H9 (cell line): ENCODE measurements around the gene DRICH1. TPM values are rescaled to one million over a fixed set of nuclear protein-coding genes. Genes with fewer than 3 reads are reported as not detected.
"Not testable (repeated sequence)": the region's sequence is repeated elsewhere in the genome, so short reads cannot be mapped to it uniquely, and the experiment has no call there.

Source experiments
- DNase-seq: peaks from one replicate; pipeline ENCODE4 v3.0.0-alpha.2; 2017
- H2AFZ ChIP-seq: one replicate; pipeline ENCODE4 v1.6.1; 2013; ENCODE audit warnings: mild to moderate bottlenecking, low read length, control low read depth, moderate library complexity
- H2AK5ac ChIP-seq: 2 replicates; pipeline ENCODE4 v1.6.1; 2013; ENCODE audit warnings: low read length, control low read depth, mixed read lengths; ENCODE audit not compliant: insufficient read length
- H2BK120ac ChIP-seq: one replicate; pipeline ENCODE4 v1.6.1; 2013; ENCODE audit warnings: low read depth, mild to moderate bottlenecking, low read length, control low read depth, inconsistent platforms; ENCODE audit not compliant: poor library complexity, severe bottlenecking
- H2BK12ac ChIP-seq: 2 replicates; pipeline ENCODE4 v1.6.1; 2013; ENCODE audit warnings: low read length, control low read depth, mixed read lengths, low read depth; ENCODE audit not compliant: insufficient read length
- H2BK15ac ChIP-seq: 2 replicates; pipeline ENCODE4 v1.6.1; 2013; ENCODE audit warnings: low read depth, low read length, control low read depth
- H2BK20ac ChIP-seq: one replicate; pipeline ENCODE4 v1.6.1; 2013; ENCODE audit warnings: low read depth, mild to moderate bottlenecking, low read length, control low read depth, inconsistent platforms; ENCODE audit not compliant: poor library complexity, severe bottlenecking
- H2BK5ac ChIP-seq: 2 replicates; pipeline ENCODE4 v1.6.1; 2013; ENCODE audit warnings: low read length, control low read depth, mixed read lengths; ENCODE audit not compliant: insufficient read length
- H3K14ac ChIP-seq: 2 replicates; pipeline ENCODE4 v1.6.1; 2013; ENCODE audit warnings: low read length, control low read depth; ENCODE audit not compliant: insufficient read depth
- H3K18ac ChIP-seq: 2 replicates; pipeline ENCODE4 v1.6.1; 2013; ENCODE audit warnings: low read depth, mild to moderate bottlenecking, mixed read lengths, low read length, control low read depth; ENCODE audit not compliant: insufficient read length
- H3K23ac ChIP-seq: 2 replicates; pipeline ENCODE4 v1.6.1; 2013; ENCODE audit warnings: low read length, control low read depth, mixed read lengths, low read depth; ENCODE audit not compliant: insufficient read length
- H3K23me2 ChIP-seq: 2 replicates; pipeline ENCODE4 v1.6.1; 2013; ENCODE audit warnings: low read depth, mild to moderate bottlenecking, mixed read lengths, low read length, control low read depth; ENCODE audit not compliant: insufficient read length, poor library complexity, severe bottlenecking
- H3K27ac ChIP-seq: 2 replicates; pipeline ENCODE4 v1.5.1; 2013; ENCODE audit warnings: low read length, control low read depth, mixed read lengths, low read depth; ENCODE audit not compliant: insufficient read length
- H3K27me3 ChIP-seq: 2 replicates; pipeline ENCODE4 v1.6.1; 2013; ENCODE audit warnings: low read length, control low read depth, inconsistent platforms; ENCODE audit not compliant: insufficient read depth
- H3K4ac ChIP-seq: 2 replicates; pipeline ENCODE4 v1.6.1; 2013; ENCODE audit warnings: low read depth, mild to moderate bottlenecking, control low read depth, inconsistent platforms, low read length, moderate library complexity
- H3K4me1 ChIP-seq: 2 replicates; pipeline ENCODE4 v1.6.1; 2013; ENCODE audit warnings: low read length, control low read depth, inconsistent platforms; ENCODE audit not compliant: insufficient read depth
- H3K4me2 ChIP-seq: 2 replicates; pipeline ENCODE4 v1.6.1; 2013; ENCODE audit warnings: low read length, control low read depth, mixed read lengths; ENCODE audit not compliant: insufficient read length, insufficient read depth
- H3K56ac ChIP-seq: 2 replicates; pipeline ENCODE4 v1.6.1; 2013; ENCODE audit warnings: low read depth, mild to moderate bottlenecking, mixed read lengths, low read length, control low read depth; ENCODE audit not compliant: insufficient read length
- H3K79me1 ChIP-seq: 2 replicates; pipeline ENCODE4 v1.6.1; 2013; ENCODE audit warnings: low read depth, mild to moderate bottlenecking, moderate library complexity, low read length, control low read depth, inconsistent platforms; ENCODE audit not compliant: insufficient read depth, poor library complexity, severe bottlenecking
- H3K79me2 ChIP-seq: 2 replicates; pipeline ENCODE4 v1.6.1; 2013; ENCODE audit warnings: low read length, control low read depth, inconsistent platforms; ENCODE audit not compliant: insufficient read depth
- H3K9ac ChIP-seq: 2 replicates; pipeline ENCODE4 v1.6.1; 2013; ENCODE audit warnings: low read length, control low read depth, mixed read lengths; ENCODE audit not compliant: insufficient read length; ENCODE audit errors: extremely low read depth
- H3K9me3 ChIP-seq: one replicate; pipeline ENCODE4 v1.6.1; 2013; ENCODE audit warnings: low read depth, low read length, inconsistent platforms; ENCODE audit not compliant: control insufficient read depth
- H3T11ph ChIP-seq: one replicate; pipeline ENCODE4 v1.6.1; 2013; ENCODE audit warnings: mild to moderate bottlenecking, low read length, control low read depth, inconsistent platforms
- H4K20me1 ChIP-seq: one replicate; pipeline ENCODE4 v1.6.1; 2013; ENCODE audit not compliant: control insufficient read depth, insufficient read length, insufficient read depth
- H4K5ac ChIP-seq: 2 replicates; pipeline ENCODE4 v1.6.1; 2013; ENCODE audit warnings: low read depth, mild to moderate bottlenecking, mixed read lengths, low read length, control low read depth; ENCODE audit not compliant: insufficient read length
- H4K8ac ChIP-seq: replicated peaks from 2 replicates; pipeline ENCODE4 v1.6.1; 2013; ENCODE audit warnings: low read length, control low read depth, mixed read lengths, low read depth; ENCODE audit not compliant: insufficient read length
- H4K91ac ChIP-seq: 2 replicates; pipeline ENCODE4 v1.6.1; 2013; ENCODE audit warnings: low read depth, mild to moderate bottlenecking, moderate library complexity, mixed read lengths, low read length, control low read depth; ENCODE audit not compliant: insufficient read length
- H3K27ac Mint-ChIP-seq, 3 experiments: 2 replicates in 2 of 3; 3 replicates in 1 of 3; pipeline ENCODE4 v1.8.0; 2020 to 2021; ENCODE audit warnings: mixed read lengths in 3 of 3, mild to moderate bottlenecking in 1 of 3, moderate library complexity in 1 of 3
- H3K27me3 Mint-ChIP-seq: 2 replicates; pipeline ENCODE4 v1.8.0; 2021; ENCODE audit warnings: low read depth, mild to moderate bottlenecking, moderate library complexity, mixed read lengths
- H3K36me3 Mint-ChIP-seq, 3 experiments: 2 replicates in 2 of 3; 3 replicates in 1 of 3; pipeline ENCODE4 v1.8.0; 2020 to 2021; ENCODE audit warnings: low read depth in 3 of 3, mixed read lengths in 3 of 3; ENCODE audit not compliant: insufficient read depth in 1 of 3
- H3K4me1 Mint-ChIP-seq, 2 experiments: 2 replicates each; pipeline ENCODE4 v1.8.0; 2020; ENCODE audit warnings: mixed read lengths in 2 of 2
- H3K4me3 Mint-ChIP-seq, 2 experiments: 2 replicates in 1 of 2; 3 replicates in 1 of 2; pipeline ENCODE4 v1.8.0; 2020 to 2021; ENCODE audit warnings: mild to moderate bottlenecking in 2 of 2, mixed read lengths in 2 of 2, moderate library complexity in 1 of 2
- H3K9me3 Mint-ChIP-seq, 2 experiments: 2 replicates in 1 of 2; 3 replicates in 1 of 2; pipeline ENCODE4 v1.8.0; 2020; ENCODE audit warnings: mild to moderate bottlenecking in 2 of 2, mixed read lengths in 2 of 2, moderate library complexity in 1 of 2
- CTCF ChIP-seq: fragments of 200-600 bp; sonication (generic); conservative IDR thresholded peaks from 3 replicates; pipeline ENCODE4 v1.8.0; 2021; ENCODE audit warnings: antibody characterized with exemption, mild to moderate bottlenecking
- WGBS: extraction: QIAGEN DNeasy Blood & Tissue Kit; methylation state at CpG from one replicate; pipeline ENCODE4 v1.1.7; 2013; ENCODE audit warnings: missing lambda C conversion rate, low lambda C conversion rate, mixed read lengths; ENCODE audit not compliant: insufficient read length; ENCODE audit errors: extremely low coverage; 5-methylcytosine and 5-hydroxymethylcytosine counted together
- total RNA-seq: library from RNA; stranded (reverse); gene quantifications from 2 replicates; pipeline ENCODE4 v1.2.1, GENCODE V29; 2021

The DRICH1 gene
- total RNA-seq, 1 experiment from 2014 or later: not detected

GRCh38 chr22:23649071-23649501 lies 17.0 kb upstream of the DRICH1 start:
- no peak for TF ChIP-seq CTCF
- H3K36me3 Mint-ChIP-seq: peaks cover 0 to 2% (median 2%) of the 10 kb centered on the region in 3 experiments; a peak in 3 of 7 replicates
- no peak overlapping the region; the same call in 1 of the 2 replicates for H3K14ac ChIP-seq
- no peak overlapping the region for H3K4me3 Mint-ChIP-seq
- H3K27ac ChIP-seq: no peak overlapping the region
- H4K91ac ChIP-seq: no peak overlapping the region
- no peaks in the 10 kb centered on the region for H4K20me1 ChIP-seq
- H3K23ac ChIP-seq: no peak overlapping the region
- no peaks in the 10 kb centered on the region for H3K9me3 ChIP-seq
- no peaks in the 10 kb centered on the region for H3K9me3 Mint-ChIP-seq
- no peak overlapping the region for H3K9ac ChIP-seq
- H3K79me1 ChIP-seq: no peaks in the 10 kb centered on the region
- H2AFZ ChIP-seq: no peak overlapping the region
- no peaks in the 10 kb centered on the region for H3K23me2 ChIP-seq
- H4K5ac ChIP-seq: no peak overlapping the region
- H3K4me2 ChIP-seq: no peak overlapping the region
- H3K4me1 ChIP-seq: no peaks in the 10 kb centered on the region
- no peak overlapping the region for H2BK120ac ChIP-seq
- H2BK12ac ChIP-seq: no peak overlapping the region
- WGBS: no CpG with 5 or more reads among the region's 18 CpGs
- H2BK5ac ChIP-seq: no peak overlapping the region
- no peak overlapping the region for H3K18ac ChIP-seq
- H2AK5ac ChIP-seq: no peak overlapping the region
- no peaks in the 10 kb centered on the region for H3K27me3 ChIP-seq
- H2BK20ac ChIP-seq: no peak overlapping the region
- H3K4me1 Mint-ChIP-seq: no peaks in the 10 kb centered on the region
- no peak for DNase-seq
- H2BK15ac ChIP-seq: no peak overlapping the region; the same call in 1 of the 2 replicates
- H3K79me2 ChIP-seq: no peaks in the 10 kb centered on the region
- no peak overlapping the region for H3K56ac ChIP-seq
- H3K27me3 Mint-ChIP-seq: no peaks in the 10 kb centered on the region
- no peak overlapping the region for H3K27ac Mint-ChIP-seq
- no peak overlapping the region for H4K8ac ChIP-seq
- H3K4ac ChIP-seq: no peak overlapping the region
- H3T11ph ChIP-seq: no peak overlapping the region

DNA sequence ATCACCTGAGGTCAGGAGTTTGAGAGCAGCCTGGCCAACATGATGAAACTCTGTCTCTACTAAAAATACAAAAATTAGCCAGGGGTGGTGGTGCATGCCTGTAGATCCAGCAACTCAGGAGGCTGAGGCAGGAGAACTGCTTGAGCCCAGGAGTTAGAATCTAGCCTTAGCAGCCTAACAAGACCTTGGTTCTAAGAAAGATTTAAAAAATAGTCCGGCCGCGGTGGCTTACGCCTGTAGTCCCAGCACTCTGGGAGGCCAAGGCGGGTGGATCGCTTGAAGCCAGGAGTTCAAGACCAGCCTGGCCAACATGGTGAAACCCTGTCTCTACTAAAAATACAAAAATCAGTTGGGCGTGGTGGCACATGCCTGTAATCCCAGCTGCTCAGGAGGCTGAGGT lies 14.4 kb upstream of the DRICH1 start:
- not testable (repeated sequence) for H3K23me2 ChIP-seq
- no CpG with 5 or more reads among the region's 7 CpGs for WGBS

More for the DNA sequence above, 14.4 kb upstream of the DRICH1 start:
- H4K8ac ChIP-seq, H2BK20ac ChIP-seq, H3K27ac ChIP-seq, H2BK5ac ChIP-seq, H2AK5ac ChIP-seq, H3K4me3 Mint-ChIP-seq, H3K9ac ChIP-seq, H4K20me1 ChIP-seq, H3K79me1 ChIP-seq, H3K36me3 Mint-ChIP-seq, H3K9me3 Mint-ChIP-seq, H2BK12ac ChIP-seq, H3K9me3 ChIP-seq, H2BK120ac ChIP-seq, H3K18ac ChIP-seq, H3K56ac ChIP-seq, H3K23ac ChIP-seq, H2BK15ac ChIP-seq, H3K27me3 ChIP-seq, H4K5ac ChIP-seq, H3K4ac ChIP-seq, H3K27me3 Mint-ChIP-seq, H3K27ac Mint-ChIP-seq, DNase-seq, H4K91ac ChIP-seq, H3K14ac ChIP-seq, H3T11ph ChIP-seq, H2AFZ ChIP-seq, H3K4me2 ChIP-seq, H3K4me1 ChIP-seq, H3K79me2 ChIP-seq, H3K4me1 Mint-ChIP-seq: not testable (repeated sequence)
